Adipocyte (in vitro differentiated cells): ENCODE data around the gene UNC119.
A peak's percentile ranks its signal among the peaks of the same experiment; 100 is the strongest.

ENCODE experiments used
- DNase-seq: peaks from one replicate; pipeline ENCODE4 v3.0.0-alpha.2; 2015; ENCODE audit warnings: low read depth
- H3K27me3 ChIP-seq: replicated peaks from 2 replicates; pipeline ENCODE4 v1.7.0; 2013; ENCODE audit warnings: mild to moderate bottlenecking, low read length, moderate library complexity; ENCODE audit not compliant: control insufficient read depth, insufficient read depth
- H3K36me3 ChIP-seq: 2 replicates; pipeline ENCODE4 v1.7.0; 2013; ENCODE audit warnings: low read length, mild to moderate bottlenecking, moderate library complexity; ENCODE audit not compliant: control insufficient read depth, insufficient read depth, severe bottlenecking
- H3K4me1 ChIP-seq: 2 replicates; pipeline ENCODE4 v1.7.0; 2013; ENCODE audit warnings: mild to moderate bottlenecking, low read length, moderate library complexity; ENCODE audit not compliant: control insufficient read depth, insufficient read depth
- H3K4me3 ChIP-seq: 2 replicates; pipeline ENCODE4 v1.7.0; 2013; ENCODE audit warnings: mild to moderate bottlenecking, low read length, moderate library complexity
- H3K9ac ChIP-seq: 2 replicates; pipeline ENCODE4 v1.7.0; 2013; ENCODE audit warnings: mild to moderate bottlenecking, low read length, moderate library complexity
- H3K9me3 ChIP-seq: 2 replicates; pipeline ENCODE4 v1.7.0; 2013; ENCODE audit warnings: mild to moderate bottlenecking, low read length, moderate library complexity; ENCODE audit not compliant: control insufficient read depth

The UNC119 gene

GRCh38 chr17:28552176-28552999 is at the start of gene UNC119:
TSS of gene UNC119 (minus strand) at chr17:28552624. CDS start at chr17:28552557, 67 bp downstream.
- H3K4me3 ChIP-seq = peak within 1 kb of the TSS; percentile 82
- peaks cover 42% of the 10 kb centered on the region for H3K36me3 ChIP-seq
- peak; percentile 92 for DNase-seq
- H3K4me1 ChIP-seq = peaks cover 11% of the 10 kb centered on the region
- H3K9me3 ChIP-seq = no peaks in the 10 kb centered on the region
- peak within 1 kb of the TSS; percentile 84 for H3K9ac ChIP-seq
- no peaks in the 10 kb centered on the region for H3K27me3 ChIP-seq

GRCh38 chr17:28599311-28600184 is 47.1 kb upstream of the UNC119 start:
- peak; percentile 85 for DNase-seq
- peak overlapping the region; percentile 96 for H3K4me3 ChIP-seq
- H3K9ac ChIP-seq = peak overlapping the region; percentile 78
- H3K36me3 ChIP-seq = no peaks in the 10 kb centered on the region
- H3K4me1 ChIP-seq = peaks cover 13% of the 10 kb centered on the region
- no peaks in the 10 kb centered on the region for H3K27me3 ChIP-seq
- no peaks in the 10 kb centered on the region for H3K9me3 ChIP-seq

- H3K4me3 ChIP-seq = peak within 1 kb of the TSS; percentile 96
- H3K36me3 ChIP-seq = no peaks in the 10 kb centered on the region
- no peaks in the 10 kb centered on the region for H3K27me3 ChIP-seq
- H3K4me1 ChIP-seq = peaks cover 13% of the 10 kb centered on the region
- peak; percentile 97 for DNase-seq
- H3K9ac ChIP-seq = peak within 1 kb of the TSS; percentile 78
- no peaks in the 10 kb centered on the region for H3K9me3 ChIP-seq
Measured at GRCh38 chr17:28598799-28599310, 46.4 kb upstream of the UNC119 start, which contains the start of gene SPAG5. TSS of gene SPAG5 (minus strand) at chr17:28599025. CDS start at chr17:28598946, 79 bp downstream.

GRCh38 chr17:28598389-28598788 is 46.0 kb upstream of the UNC119 start:
- no peaks in the 10 kb centered on the region for H3K36me3 ChIP-seq
- no peaks in the 10 kb centered on the region for H3K9me3 ChIP-seq
- no peaks in the 10 kb centered on the region for H3K27me3 ChIP-seq
- H3K4me1 ChIP-seq = peaks cover 13% of the 10 kb centered on the region
- peak overlapping the region; percentile 96 for H3K4me3 ChIP-seq
- H3K9ac ChIP-seq = peak overlapping the region; percentile 78
- DNase-seq = peak; percentile 2

- Histone ChIP-seq H3K36me3 (no peaks in the 10 kb centered on the region), H3K27me3 (no peaks in the 10 kb centered on the region), H3K4me3 (peak overlapping the region; percentile 96), H3K9ac (no peak overlapping the region), H3K4me1 (peaks cover 13% of the 10 kb centered on the region), H3K9me3 (no peaks in the 10 kb centered on the region)
- no peak for DNase-seq
Measured at GRCh38 chr17:28597606-28598383, 45.4 kb upstream of the UNC119 start.

GRCh38 chr17:28592260-28592659 is 39.8 kb upstream of the UNC119 start:
- no peak for DNase-seq
- H3K4me3 ChIP-seq = no peak overlapping the region
- H3K9ac ChIP-seq = no peak overlapping the region
- H3K27me3 ChIP-seq = no peaks in the 10 kb centered on the region
- H3K9me3 ChIP-seq = no peaks in the 10 kb centered on the region
- H3K4me1 ChIP-seq = no peaks in the 10 kb centered on the region
- no peaks in the 10 kb centered on the region for H3K36me3 ChIP-seq

GRCh38 chr17:28585851-28586250 is 33.4 kb upstream of the UNC119 start:
- no peak for DNase-seq
- Histone ChIP-seq H3K27me3 (no peaks in the 10 kb centered on the region), H3K36me3 (peaks cover 28% of the 10 kb centered on the region), H3K9ac (no peak overlapping the region), H3K9me3 (no peaks in the 10 kb centered on the region), H3K4me1 (no peaks in the 10 kb centered on the region), H3K4me3 (no peak overlapping the region)

GRCh38 chr17:28584434-28584833 is 32.0 kb upstream of the UNC119 start:
- DNase-seq = no peak
- Histone ChIP-seq H3K36me3 (peaks cover 28% of the 10 kb centered on the region), H3K9ac (no peak overlapping the region), H3K27me3 (no peaks in the 10 kb centered on the region), H3K4me1 (no peaks in the 10 kb centered on the region), H3K9me3 (no peaks in the 10 kb centered on the region), H3K4me3 (no peak overlapping the region)

- no peaks in the 10 kb centered on the region for H3K4me1 ChIP-seq
- H3K9ac ChIP-seq = no peak overlapping the region
- no peaks in the 10 kb centered on the region for H3K27me3 ChIP-seq
- no peak for DNase-seq
- H3K9me3 ChIP-seq = no peaks in the 10 kb centered on the region
- H3K36me3 ChIP-seq = peaks cover 31% of the 10 kb centered on the region
- no peak overlapping the region for H3K4me3 ChIP-seq
Measured at GRCh38 chr17:28582513-28582912, 30.1 kb upstream of the UNC119 start.

GRCh38 chr17:28580959-28581358 is 28.5 kb upstream of the UNC119 start:
- H3K9ac ChIP-seq = no peak overlapping the region
- H3K4me1 ChIP-seq = peaks cover 7% of the 10 kb centered on the region
- no peak for DNase-seq
- no peak overlapping the region for H3K4me3 ChIP-seq
- H3K27me3 ChIP-seq = no peaks in the 10 kb centered on the region
- H3K36me3 ChIP-seq = peaks cover 30% of the 10 kb centered on the region
- no peaks in the 10 kb centered on the region for H3K9me3 ChIP-seq
